Endodermal cell (in vitro differentiated cells): Measurements from ENCODE around the gene CPN1. TPM values are rescaled to one million over a fixed set of nuclear protein-coding genes. Genes with fewer than 3 reads are reported as not detected.

Source experiments
- DNase-seq: peaks from one replicate; pipeline ENCODE4 v3.0.0-alpha.2; 2017
- H3K27ac ChIP-seq: 2 replicates; pipeline ENCODE4 v1.5.1; 2013; ENCODE audit warnings: mild to moderate bottlenecking, low read depth, low read length, moderate library complexity
- H3K27me3 ChIP-seq: 2 replicates; pipeline ENCODE4 v1.6.1; 2013; ENCODE audit warnings: mild to moderate bottlenecking, low read length, moderate library complexity; ENCODE audit not compliant: insufficient read depth, control insufficient read depth, poor library complexity, severe bottlenecking
- H3K36me3 ChIP-seq: 2 replicates; pipeline ENCODE4 v1.7.0; 2013; ENCODE audit warnings: mild to moderate bottlenecking, low read length, moderate library complexity; ENCODE audit not compliant: control insufficient read depth, insufficient read depth
- H3K4me1 ChIP-seq: one replicate; pipeline ENCODE4 v1.7.0; 2013; ENCODE audit warnings: low read length; ENCODE audit not compliant: control insufficient read depth, insufficient read depth
- H3K4me3 ChIP-seq: 2 replicates; pipeline ENCODE4 v1.5.1; 2013; ENCODE audit warnings: mild to moderate bottlenecking, low read length, moderate library complexity
- H3K9ac ChIP-seq: 2 replicates; pipeline ENCODE4 v1.6.1; 2013; ENCODE audit warnings: mild to moderate bottlenecking, low read length, moderate library complexity; ENCODE audit not compliant: poor library complexity, severe bottlenecking; ENCODE audit errors: extremely low read depth
- H3K9me3 ChIP-seq: 2 replicates; pipeline ENCODE4 v1.6.1; 2013; ENCODE audit warnings: mild to moderate bottlenecking, low read length, moderate library complexity; ENCODE audit not compliant: control insufficient read depth
- H3K27ac Mint-ChIP-seq: 2 replicates; pipeline ENCODE4 v1.8.0; 2020; ENCODE audit warnings: mixed read lengths
- H3K27me3 Mint-ChIP-seq: 2 replicates; pipeline ENCODE4 v1.8.0; 2021; ENCODE audit warnings: mild to moderate bottlenecking, mixed read lengths; ENCODE audit not compliant: insufficient read depth
- H3K36me3 Mint-ChIP-seq: 2 replicates; pipeline ENCODE4 v1.8.0; 2020; ENCODE audit warnings: low read depth, mixed read lengths
- H3K4me1 Mint-ChIP-seq: 2 replicates; pipeline ENCODE4 v1.8.0; 2020; ENCODE audit warnings: mixed read lengths
- H3K4me3 Mint-ChIP-seq: 2 replicates; pipeline ENCODE4 v1.8.0; 2020; ENCODE audit warnings: mild to moderate bottlenecking, moderate library complexity, mixed read lengths
- H3K9me3 Mint-ChIP-seq: 2 replicates; pipeline ENCODE4 v1.8.0; 2020; ENCODE audit warnings: mild to moderate bottlenecking, mixed read lengths
- CTCF ChIP-seq: fragments of 200-600 bp; sonication (generic); conservative IDR thresholded peaks from 2 replicates; pipeline ENCODE4 v1.5.0; 2021; ENCODE audit warnings: antibody characterized with exemption, mild to moderate bottlenecking
- WGBS, 2 experiments: methylation state at CpG; one replicate each; pipeline versions ENCODE4 v1.1.5 to v1.1.7; 2013; ENCODE audit warnings: missing lambda C conversion rate in 2 of 2, mixed read lengths in 1 of 2; ENCODE audit not compliant: insufficient coverage in 1 of 2, insufficient read length in 1 of 2; 5-methylcytosine and 5-hydroxymethylcytosine counted together
- total RNA-seq, 2 donors: library from RNA; stranded (reverse); fragmentation: NEBNext Ultra II Directional in 1 of 2; extraction: Animal tissue kit (Norgen Biotek cat#: 25700) in 1 of 2; gene quantifications; 2 replicates in 1 of 2; 3 replicates in 1 of 2; pipeline ENCODE4 v1.2.1, GENCODE V29; 2021

CPN1 gene
- total RNA-seq, 2 donors from 2014 or later, result 0.71 to 1.3 TPM

DNA sequence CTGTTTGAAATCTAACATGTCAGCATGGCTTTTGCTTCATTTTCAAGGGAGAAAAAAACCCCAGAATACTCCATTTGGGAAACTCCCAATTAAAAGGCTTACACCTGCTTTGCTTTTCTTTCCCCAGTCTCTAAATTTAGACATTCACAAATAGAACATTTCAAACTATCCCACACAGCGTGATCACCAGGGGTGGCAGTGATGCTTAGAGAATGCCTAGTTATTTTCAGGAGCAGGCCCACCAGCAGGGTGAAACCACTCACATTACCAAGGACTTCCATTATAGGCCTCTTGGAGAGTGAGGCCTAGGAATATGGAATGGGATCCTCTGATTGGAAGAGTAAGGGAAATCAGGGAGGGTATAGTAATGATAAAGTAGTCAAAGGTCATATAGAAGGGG lies 14.2 kb downstream of the CPN1 start:
- Histone ChIP-seq H3K4me1 (peaks cover 3% of the 10 kb centered on the region), H3K9me3 (no peaks in the 10 kb centered on the region), H3K36me3 (no peaks in the 10 kb centered on the region), H3K27ac (no peak overlapping the region), H3K27me3 (no peaks in the 10 kb centered on the region), H3K4me3 (no peak overlapping the region), H3K9ac (no peak overlapping the region)
- 100% methylated on average over 1 of the region's 1 CpG; no CpG with 5 or more reads in 1 of the 2 experiments for WGBS, 2 experiments
- H3K36me3 Mint-ChIP-seq, result no peaks in the 10 kb centered on the region
- no peak overlapping the region for H3K4me3 Mint-ChIP-seq
- TF ChIP-seq CTCF, result no peak
- peaks cover 15% of the 10 kb centered on the region for H3K4me1 Mint-ChIP-seq
- no peak overlapping the region for H3K27ac Mint-ChIP-seq
- H3K9me3 Mint-ChIP-seq, result no peaks in the 10 kb centered on the region
- DNase-seq, result no peak
- H3K27me3 Mint-ChIP-seq, result no peaks in the 10 kb centered on the region

DNA sequence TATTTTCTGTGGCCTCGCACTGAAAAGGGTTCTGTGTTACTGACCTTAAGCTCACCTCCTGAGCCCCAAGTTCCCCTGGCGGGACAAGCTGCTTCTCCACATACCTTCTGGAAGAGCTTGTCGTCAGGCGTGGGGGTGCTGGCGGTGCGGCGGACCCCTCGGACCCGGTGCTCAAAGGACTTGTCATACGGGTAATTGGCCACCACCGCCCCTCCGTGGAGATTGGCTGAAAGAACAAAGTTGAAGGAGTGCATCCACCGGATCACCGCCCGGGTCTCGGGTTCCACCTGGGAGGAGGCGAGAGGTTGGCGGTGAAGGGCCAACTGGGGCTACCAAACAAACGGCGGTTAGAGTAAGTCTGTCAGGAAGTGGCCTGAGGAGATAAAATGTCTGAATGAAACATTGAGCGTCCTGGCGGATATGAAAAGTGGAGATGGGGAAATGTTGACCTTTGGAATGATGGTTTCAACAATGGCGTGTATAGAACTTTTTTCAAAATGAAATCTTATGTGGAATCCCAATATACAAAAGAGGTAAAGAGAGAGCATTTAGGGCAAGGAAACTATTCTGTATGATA lies 16.5 kb downstream of the CPN1 start:
- Histone ChIP-seq H3K27ac (no peak overlapping the region), H3K27me3 (no peaks in the 10 kb centered on the region), H3K36me3 (no peaks in the 10 kb centered on the region), H3K4me1 (peaks cover 3% of the 10 kb centered on the region), H3K4me3 (no peak overlapping the region), H3K9ac (no peak overlapping the region), H3K9me3 (no peaks in the 10 kb centered on the region)
- WGBS, 2 experiments, result 95 to 97% methylated on average over 21 to 23 of the region's 23 CpGs
- peak; percentile 93 for DNase-seq
- H3K9me3 Mint-ChIP-seq, result no peaks in the 10 kb centered on the region
- peak; percentile 33 for TF ChIP-seq CTCF
- H3K27me3 Mint-ChIP-seq, result no peaks in the 10 kb centered on the region
- H3K4me3 Mint-ChIP-seq, result peak overlapping the region; percentile 42
- H3K4me1 Mint-ChIP-seq, result peaks cover 15% of the 10 kb centered on the region
- no peak overlapping the region for H3K27ac Mint-ChIP-seq
- H3K36me3 Mint-ChIP-seq, result no peaks in the 10 kb centered on the region

DNA sequence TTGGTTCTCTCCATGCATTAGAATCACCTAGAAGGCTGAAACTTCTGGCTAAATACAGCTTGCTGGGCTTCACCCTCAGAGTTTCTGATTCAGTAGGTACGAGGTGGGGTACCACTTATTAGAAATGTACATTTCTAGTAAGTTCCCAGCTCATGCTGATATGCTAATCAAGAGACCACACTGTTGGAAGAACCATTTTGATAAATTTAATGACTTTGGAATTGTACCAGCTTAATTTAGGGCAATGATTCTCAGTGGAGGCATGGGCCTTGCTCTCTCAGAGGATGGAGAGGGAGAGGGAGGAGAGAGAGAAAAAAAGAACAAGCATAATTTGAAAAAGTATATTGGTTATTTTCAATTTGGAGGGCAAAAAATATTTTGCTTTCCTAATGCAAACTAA lies 20.3 kb downstream of the CPN1 start:
- H3K36me3 Mint-ChIP-seq, result peaks cover under 1% of the 10 kb centered on the region
- no peak for TF ChIP-seq CTCF
- no peak overlapping the region for H3K27ac Mint-ChIP-seq
- no peak for DNase-seq
- H3K4me3 Mint-ChIP-seq, result no peak overlapping the region
- H3K9ac ChIP-seq, result no peak overlapping the region
- peaks cover 15% of the 10 kb centered on the region for H3K4me1 Mint-ChIP-seq
- H3K9me3 ChIP-seq, result peaks cover 6% of the 10 kb centered on the region
- H3K27me3 ChIP-seq, result no peaks in the 10 kb centered on the region
- H3K36me3 ChIP-seq, result no peaks in the 10 kb centered on the region
- H3K4me3 ChIP-seq, result no peak overlapping the region
- H3K27me3 Mint-ChIP-seq, result no peaks in the 10 kb centered on the region
- peaks cover 3% of the 10 kb centered on the region for H3K4me1 ChIP-seq
- H3K27ac ChIP-seq, result no peak overlapping the region
- WGBS, 2 experiments, result 91% methylated on average over 1 of the region's 1 CpG; no CpG with 5 or more reads in 1 of the 2 experiments
- no peaks in the 10 kb centered on the region for H3K9me3 Mint-ChIP-seq
